Measurements from ENCODE around the gene PIK3C2G.

The PIK3C2G gene

DNA sequence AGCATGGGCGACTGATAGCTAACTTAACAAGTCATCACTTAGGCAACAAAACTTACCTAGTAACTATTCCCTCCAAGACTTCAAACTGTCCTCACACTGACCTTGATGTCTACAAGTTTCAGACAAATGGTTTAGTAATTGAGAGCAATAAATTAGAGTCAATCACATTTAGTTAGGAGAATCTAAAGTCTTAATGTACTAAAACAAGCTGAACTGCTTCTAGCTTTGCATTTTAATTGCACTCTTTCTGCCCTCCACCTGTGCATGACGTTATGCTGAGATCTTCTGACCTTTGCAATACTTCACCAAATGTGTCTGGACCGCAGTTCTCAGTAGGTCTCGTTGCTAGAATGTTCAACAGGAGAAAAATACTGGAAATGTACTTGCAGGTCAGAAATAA is 158.0 kb downstream of the PIK3C2G start:
- no peak for DNase-seq (ENCODE audit: low read depth in 2 of 2)

DNA sequence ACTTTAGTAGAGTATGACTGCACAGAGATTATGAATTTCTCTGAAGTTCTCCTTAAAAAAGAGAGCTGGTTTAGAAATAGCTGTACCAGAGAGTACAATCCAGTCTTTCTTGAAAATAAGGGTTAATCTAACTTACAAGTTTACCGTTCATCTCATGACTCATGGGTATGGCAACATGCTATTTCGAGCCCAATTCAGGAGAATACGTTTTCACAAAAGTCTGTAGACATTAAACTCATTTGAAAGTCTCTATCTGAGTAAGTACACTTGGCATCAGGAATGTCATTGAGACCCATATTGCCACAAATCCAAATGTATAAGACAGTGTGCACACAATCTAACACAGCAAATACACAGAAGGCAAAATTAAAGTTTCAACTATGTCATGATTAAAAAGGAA is 160.5 kb downstream of the PIK3C2G start:
- DNase-seq (ENCODE audit: low read depth in 2 of 2), result no peak

DNA sequence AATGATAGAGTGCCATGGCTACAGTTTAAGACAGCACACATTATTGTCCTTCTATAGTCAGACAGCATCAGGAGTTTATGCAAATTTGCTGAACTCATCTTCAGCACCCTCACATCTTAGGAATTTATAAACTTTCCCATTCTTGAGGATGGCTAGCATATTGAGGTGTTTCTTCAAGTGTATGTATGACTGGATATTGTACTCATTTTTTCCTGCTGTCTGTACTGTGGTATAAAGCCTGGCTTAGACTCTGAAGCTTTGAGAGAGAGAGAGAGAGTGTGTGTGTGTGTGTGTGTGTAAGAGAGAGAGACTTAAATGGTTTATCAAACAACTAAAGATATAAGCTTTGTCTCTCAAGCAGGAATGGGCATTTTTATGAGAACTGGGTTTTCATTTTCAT is 161.6 kb downstream of the PIK3C2G start:
- DNase-seq (ENCODE audit: low read depth in 2 of 2), result peak; percentile 29 to 32

DNA sequence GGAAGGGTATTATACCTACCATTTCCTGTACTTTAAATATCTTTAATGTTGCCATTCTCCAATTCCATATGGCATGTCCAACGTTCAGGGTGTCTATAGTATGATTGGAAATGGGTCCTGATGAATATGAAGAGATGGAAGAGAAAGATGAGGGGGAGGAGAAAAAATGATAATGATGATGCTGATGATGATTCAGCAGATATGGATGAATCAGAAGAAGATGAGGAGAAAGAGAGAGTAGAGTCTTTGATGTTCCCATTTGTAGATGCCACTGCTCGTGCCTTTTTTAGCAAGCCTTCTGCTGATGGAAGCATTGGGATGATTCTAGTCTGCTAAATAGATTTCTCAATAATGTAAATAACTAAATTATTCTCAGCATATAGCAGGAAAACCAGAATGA is 163.5 kb downstream of the PIK3C2G start:
- DNase-seq (ENCODE audit: low read depth in 2 of 2), result no peak

GRCh38 chr12:18427520-18427919 is 166.2 kb downstream of the PIK3C2G start:
- no peak for DNase-seq (ENCODE audit: low read depth in 2 of 2)

DNA sequence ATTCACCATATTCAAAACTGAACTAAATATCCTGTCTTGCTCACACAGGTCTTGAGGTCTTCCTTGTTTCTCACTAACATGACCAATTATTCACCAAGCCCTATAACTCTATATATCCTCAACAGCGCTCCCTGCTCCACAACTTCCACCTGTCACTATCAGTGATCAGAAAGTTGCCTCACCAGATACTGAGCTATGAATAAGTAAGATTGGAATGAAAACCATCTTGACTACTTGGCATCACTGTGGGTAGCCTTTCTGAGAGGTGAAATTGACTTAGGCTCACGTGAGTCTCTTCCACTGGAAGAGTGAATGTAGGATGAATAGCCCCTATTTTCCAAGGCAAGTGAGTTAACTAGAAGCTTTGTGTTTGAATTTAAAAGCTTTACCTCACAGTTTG is 167.1 kb downstream of the PIK3C2G start:
- DNase-seq (ENCODE audit: low read depth in 2 of 2), result no peak

DNA sequence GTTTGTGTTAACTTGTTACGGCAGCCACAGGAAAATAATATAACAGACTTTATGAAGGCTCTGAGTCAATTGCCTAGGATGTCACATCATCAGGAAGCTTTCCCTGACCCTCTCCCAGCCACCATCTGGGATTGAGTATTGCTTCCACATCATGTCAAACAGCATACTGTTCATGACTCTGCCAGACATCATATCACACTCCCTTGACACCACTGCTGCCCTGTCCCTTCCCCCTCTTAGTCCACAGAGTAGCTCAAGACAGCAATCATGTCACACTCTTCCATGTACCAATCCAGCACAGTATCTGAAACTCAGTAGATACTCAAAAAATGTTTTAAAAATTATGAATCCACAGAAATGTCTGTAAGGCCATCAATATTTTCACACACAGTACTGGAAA is 168.0 kb downstream of the PIK3C2G start:
- DNase-seq (ENCODE audit: low read depth in 2 of 2), result no peak

- no peak for DNase-seq (ENCODE audit: low read depth in 2 of 2)
Measured at GRCh38 chr12:18430425-18431048, 169.2 kb downstream of the PIK3C2G start.

GRCh38 chr12:18431771-18432170 is 170.5 kb downstream of the PIK3C2G start:
- no peak for DNase-seq (ENCODE audit: low read depth in 2 of 2)

- no peak for DNase-seq (ENCODE audit: low read depth in 2 of 2)
Measured at GRCh38 chr12:18432206-18432605, 170.9 kb downstream of the PIK3C2G start.

DNA sequence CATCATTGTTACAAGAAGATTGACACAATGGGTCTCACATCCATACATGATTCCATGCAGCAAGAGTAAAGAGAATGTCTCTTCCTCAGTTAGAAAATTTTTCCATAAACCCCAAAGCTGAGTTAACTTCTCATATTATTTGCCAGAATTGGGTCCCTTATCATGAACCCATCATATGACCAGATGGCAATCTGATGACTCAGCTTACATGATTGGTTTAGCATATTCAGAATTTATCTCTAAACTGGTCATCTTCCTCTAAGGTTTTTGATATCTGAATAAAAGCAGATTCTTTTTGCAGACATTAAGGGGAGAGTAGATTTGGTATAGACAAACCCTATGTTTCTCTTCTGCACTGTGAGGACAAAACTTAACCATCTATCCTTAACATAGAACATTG is 174.9 kb downstream of the PIK3C2G start:
- no peak for DNase-seq (ENCODE audit: low read depth in 2 of 2)

DNA sequence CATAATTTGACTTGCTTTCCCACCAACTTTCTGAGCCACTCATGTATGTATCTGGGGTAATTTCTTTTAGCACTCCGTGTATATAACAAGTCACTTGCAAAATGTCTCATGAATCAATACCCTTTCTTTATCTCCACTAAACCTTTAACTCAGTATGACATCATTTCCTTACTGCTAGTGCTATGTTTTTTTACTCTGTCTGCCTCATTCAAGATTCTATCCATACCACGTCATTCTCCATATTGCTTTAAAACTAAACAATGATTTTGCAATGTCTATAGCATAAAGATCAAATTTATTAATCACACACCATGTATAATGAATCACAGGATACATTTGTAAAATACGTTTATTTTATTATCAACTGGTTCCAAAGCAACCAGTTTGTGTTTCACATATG is 178.2 kb downstream of the PIK3C2G start:
- DNase-seq (ENCODE audit: low read depth in 2 of 2), result no peak

GRCh38 chr12:18443768-18444437 is 182.6 kb downstream of the PIK3C2G start:
- no peak for DNase-seq (ENCODE audit: low read depth in 2 of 2)

- DNase-seq (ENCODE audit: low read depth in 2 of 2), result no peak
Measured at GRCh38 chr12:18446061-18446644, 184.8 kb downstream of the PIK3C2G start.

GRCh38 chr12:18454330-18454729 is 193.0 kb downstream of the PIK3C2G start:
- no peak for DNase-seq (ENCODE audit: low read depth in 2 of 2)

DNA sequence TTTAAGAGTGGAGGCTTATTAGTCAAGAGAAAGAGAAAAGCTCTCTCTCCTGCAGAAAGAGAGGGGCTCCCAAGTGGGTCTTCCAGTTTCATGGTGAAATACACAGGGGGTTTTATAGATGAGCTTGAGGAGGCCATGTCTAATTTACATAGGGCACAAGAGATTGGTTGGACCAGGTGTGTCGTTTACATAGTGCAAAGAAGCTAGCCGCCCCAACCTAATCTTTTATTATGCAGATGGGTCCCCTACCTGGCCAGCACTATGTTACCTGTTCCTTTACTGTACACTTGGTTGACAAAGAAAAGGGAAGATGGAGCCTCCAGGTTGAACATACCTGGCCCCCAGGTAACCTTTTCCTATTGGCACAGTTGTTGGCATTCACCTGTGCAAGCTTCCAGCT is 195.0 kb downstream of the PIK3C2G start:
- DNase-seq (ENCODE audit: low read depth in 2 of 2), result no peak

DNA sequence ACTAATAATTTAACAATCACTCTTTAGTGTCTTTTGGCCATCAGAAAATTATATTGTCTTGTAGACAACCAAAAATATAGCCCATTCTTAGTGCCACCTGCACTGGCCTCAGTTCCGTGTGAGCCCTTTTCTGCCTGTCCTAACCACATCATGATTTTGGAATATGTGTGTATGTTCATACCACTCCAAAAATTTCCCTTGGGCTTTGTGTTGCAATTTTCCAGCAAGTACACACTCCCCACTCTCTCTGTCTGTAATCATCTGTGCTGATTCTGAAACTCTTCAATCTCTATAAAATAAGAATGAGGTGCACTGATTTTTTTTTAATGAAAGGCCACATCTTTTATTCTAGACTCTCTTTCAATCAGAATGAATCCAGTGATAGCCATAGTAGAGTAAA is 196.0 kb downstream of the PIK3C2G start:
- DNase-seq (ENCODE audit: low read depth in 2 of 2), result no peak

GRCh38 chr12:18461758-18462157 is 200.4 kb downstream of the PIK3C2G start:
- no peak for DNase-seq (ENCODE audit: low read depth in 2 of 2)

- peak; percentile 79 to 80 for DNase-seq (ENCODE audit: low read depth in 2 of 2)
Measured at GRCh38 chr12:18462442-18462841, 201.1 kb downstream of the PIK3C2G start.

GRCh38 chr12:18467620-18468245 is 206.4 kb downstream of the PIK3C2G start:
- no peak for DNase-seq (ENCODE audit: low read depth in 2 of 2)

DNA sequence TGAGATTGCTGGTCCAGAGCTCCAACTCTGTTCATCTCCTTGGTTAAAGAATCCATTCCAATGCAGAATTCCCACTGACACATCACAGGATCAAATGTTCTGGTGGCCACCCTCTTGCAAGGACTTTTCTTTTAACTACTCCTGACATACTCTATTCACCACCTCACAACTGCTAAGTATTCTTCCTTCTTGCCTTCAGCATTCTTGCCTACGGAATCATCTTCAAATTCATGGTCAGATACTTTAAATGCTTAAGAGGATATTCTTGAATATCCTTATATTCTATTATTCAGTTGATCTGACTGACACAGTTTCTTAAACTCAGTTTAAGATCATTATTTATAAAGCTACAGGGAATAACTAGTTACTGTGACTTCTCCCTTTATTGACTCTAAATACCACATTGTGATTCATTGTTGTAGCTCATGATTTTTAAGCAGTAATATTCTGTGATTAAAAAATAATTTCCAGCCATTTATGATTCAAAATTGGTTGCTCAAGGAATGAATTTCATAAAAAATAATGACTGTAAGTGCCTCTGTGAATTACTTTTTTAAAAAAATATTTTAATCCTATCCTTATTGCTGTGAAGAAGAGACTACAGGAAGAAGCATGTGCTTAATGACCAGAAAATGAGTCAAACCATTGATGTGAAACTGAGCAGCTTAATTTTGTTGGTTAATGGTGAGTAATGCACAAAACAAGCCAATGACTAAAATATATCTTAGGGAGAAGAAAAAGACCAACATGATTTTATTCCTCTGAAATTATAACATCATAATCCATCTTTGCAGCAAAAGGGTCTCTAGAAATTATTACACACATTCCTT is 207.1 kb downstream of the PIK3C2G start:
- peak; percentile 25 to 29 for DNase-seq (ENCODE audit: low read depth in 2 of 2)

DNA sequence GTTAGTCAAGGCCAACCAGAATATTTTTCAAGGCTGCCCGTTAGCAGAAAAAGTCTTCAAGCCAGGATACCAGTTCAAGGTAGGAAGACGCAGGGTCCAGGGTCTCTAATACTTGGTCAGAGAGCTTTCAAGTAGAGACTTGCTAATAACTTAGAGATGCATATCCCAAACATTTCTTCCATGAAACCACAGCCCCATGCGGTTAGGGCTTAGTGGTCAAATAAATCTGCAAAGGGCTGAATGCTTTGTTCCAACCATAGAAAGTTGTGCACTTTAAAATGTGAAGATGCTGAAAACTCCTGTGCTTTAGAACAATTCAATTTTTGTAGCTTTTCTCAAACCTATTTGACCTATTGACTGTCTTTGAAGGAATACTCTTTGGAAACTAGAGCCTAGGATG is 208.9 kb downstream of the PIK3C2G start:
- DNase-seq (ENCODE audit: low read depth in 2 of 2), result no peak

Data from fibroblast of skin of left quadriceps (primary cell).